Fibroblast of the conjunctiva (primary cell): ENCODE results near the gene RNF7.
"Not testable (repeated sequence)": the region's sequence is repeated elsewhere in the genome, so short reads cannot be mapped to it uniquely, and the experiment has no call there.

Experiments
- DNase-seq: peaks from one replicate; pipeline ENCODE4 v3.0.0-alpha.2; 2010; ENCODE audit warnings: low read depth

RNF7 gene

GRCh38 chr3:141738022-141738890 lies at the start of gene RNF7:
Gene RNF7, plus strand, starts transcription at chr3:141738298. Its CDS starts 44 bp downstream, at chr3:141738342.
- DNase-seq = peak; percentile 94

DNA sequence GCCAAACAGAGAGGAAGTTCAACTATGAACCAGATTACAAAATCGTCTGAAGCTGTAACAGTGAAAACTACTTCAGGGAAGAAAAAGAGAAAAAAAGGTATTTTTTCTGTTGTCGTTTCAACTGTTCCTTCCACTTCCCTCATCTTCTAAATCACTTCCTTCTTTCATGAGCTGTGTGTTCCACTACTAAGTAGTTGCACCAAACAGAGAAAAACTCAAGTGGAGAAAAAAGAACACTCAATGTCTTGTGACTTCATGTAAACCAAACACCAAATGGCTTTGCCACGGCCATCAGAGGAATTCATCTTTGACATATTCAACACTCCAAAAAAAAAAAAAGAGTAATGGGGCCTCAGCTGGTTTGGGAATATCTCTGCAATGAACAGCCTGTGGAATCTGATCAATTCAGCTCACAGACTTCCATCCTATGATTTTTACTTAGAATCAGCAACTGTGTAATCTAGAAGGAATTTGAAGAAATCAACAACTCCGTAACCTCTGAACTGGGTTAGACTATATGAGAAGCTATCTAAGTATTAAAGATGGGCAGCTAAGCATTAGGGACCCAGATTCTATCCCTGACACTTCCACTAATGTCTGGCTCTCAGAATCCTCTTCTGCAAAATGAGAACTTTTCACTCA lies 47.5 kb upstream of the RNF7 start:
- DNase-seq = no peak

- DNase-seq = not testable (repeated sequence)
These were observed 46.6 kb upstream of the RNF7 start for GRCh38 chr3:141691471-141691870.

DNA sequence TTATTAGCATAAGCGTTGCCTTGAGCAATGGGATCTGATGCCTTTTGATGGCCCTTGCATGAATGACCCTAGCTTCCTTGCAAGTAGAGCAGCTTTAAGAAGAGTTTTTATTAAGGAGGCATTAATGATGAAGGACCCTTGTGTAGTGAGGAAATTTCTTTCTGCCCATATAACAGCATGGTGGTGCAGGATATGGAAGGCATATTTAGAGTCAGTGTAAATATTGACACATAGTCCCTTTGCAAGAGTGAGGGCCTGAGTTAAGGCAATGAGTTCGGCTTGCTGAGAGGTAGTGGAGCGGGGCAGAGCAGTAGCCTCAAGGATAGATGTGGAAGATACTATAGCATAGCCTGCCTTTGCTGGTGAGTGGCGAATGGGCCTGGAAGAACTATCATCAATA lies 45.1 kb upstream of the RNF7 start:
- DNase-seq = not testable (repeated sequence)

- DNase-seq = no peak
These were observed 38.8 kb upstream of the RNF7 start for GRCh38 chr3:141699324-141699723.

GRCh38 chr3:141699897-141700296 lies 38.2 kb upstream of the RNF7 start:
- no peak for DNase-seq

GRCh38 chr3:141703367-141703766 lies 34.7 kb upstream of the RNF7 start:
- not testable (repeated sequence) for DNase-seq

GRCh38 chr3:141707741-141708203 lies 30.3 kb upstream of the RNF7 start:
- no peak for DNase-seq

DNA sequence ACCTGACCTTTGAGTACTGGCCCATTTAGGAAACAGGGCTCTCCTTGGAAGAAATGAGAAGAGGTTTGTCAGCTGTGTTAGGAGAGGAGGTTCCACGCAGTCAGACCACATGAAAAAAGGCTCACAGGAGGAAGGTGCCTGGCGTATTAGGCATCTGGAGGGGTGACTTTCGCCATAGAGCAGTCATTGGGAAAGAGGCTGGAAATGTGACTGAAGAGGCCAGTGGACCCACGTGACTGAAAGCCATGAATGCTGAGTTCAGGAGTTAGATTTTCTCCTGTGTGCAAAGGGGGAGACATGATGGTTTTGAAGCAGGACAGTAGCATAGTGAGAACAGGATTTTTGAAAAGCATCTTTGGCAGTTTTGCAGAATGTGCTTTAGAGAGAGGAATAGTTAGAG lies 29.7 kb upstream of the RNF7 start:
- DNase-seq = no peak

GRCh38 chr3:141709126-141709770 lies 28.9 kb upstream of the RNF7 start:
- DNase-seq = no peak

DNA sequence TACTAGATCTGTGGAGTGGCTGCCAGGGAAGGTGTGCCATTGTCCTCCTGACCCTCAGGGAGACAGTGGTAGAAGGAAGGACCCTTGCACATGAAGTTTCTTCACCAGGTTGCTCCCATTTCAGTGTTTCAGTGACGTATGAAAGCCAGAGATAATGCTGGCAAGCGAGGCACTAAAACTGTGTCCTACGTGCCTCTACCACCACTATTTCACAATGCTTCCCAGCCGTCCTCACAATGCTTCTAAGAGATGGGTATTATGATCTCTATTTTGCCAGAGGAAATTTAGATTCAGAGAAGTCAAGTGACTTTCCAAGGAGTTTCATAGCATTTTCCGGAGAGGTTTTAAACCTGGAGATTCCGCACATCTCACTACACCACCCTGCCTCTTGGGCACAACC lies 28.0 kb upstream of the RNF7 start:
- DNase-seq = no peak

DNA sequence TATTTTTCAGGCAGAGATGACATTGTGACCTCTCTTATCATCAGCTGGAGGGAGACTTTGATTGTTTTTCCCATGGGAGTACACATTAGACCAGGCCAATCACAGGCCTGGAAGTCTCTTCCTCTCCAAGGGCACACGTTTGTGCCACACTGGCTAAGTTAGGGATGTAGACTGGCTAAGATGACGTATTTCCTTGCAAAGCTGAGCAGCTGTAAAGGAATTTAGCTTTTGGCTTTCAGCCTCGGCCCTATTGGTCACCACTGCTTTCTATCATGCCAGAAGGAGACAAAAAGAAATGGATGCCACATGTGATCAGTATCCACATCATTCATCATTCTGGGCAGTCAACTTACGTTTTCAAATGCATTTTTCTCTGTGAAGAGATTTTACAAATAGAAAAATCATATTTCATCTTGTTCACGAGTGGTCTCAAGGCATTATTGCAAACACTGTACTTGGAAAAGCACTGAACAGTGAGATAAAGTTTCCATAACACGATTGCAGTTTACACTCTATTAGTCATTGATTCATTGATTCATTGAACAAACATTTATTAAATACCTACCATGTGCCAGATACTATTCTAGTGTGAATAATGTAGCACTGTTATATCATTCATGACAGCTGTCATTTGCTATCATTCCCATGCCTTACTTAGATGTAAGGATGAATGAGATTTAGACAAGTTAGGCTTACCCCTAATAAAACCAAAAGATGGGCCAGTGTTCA lies 27.0 kb upstream of the RNF7 start:
- DNase-seq = peak; percentile 61

DNA sequence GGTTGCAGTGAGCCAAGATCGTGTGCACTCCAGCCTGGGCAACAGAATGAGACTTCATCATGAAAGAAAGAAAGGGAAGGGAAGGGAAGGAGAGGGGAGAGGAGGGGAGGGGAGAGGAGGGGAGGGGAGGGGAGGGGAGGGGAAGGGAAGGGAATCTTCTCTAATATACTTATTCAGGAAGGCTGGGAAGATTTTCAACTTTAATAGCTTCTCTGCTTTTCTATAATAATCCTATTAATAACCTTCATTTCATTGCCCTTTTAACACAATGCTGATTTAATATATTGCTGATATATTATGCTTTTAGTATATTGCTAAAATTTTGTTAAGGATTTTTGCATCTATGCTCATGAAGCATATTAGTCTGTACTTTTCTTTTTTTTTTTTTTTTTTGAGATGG lies 23.4 kb upstream of the RNF7 start:
- DNase-seq = no peak

GRCh38 chr3:141722081-141722480 lies 16.0 kb upstream of the RNF7 start:
- DNase-seq = no peak

DNA sequence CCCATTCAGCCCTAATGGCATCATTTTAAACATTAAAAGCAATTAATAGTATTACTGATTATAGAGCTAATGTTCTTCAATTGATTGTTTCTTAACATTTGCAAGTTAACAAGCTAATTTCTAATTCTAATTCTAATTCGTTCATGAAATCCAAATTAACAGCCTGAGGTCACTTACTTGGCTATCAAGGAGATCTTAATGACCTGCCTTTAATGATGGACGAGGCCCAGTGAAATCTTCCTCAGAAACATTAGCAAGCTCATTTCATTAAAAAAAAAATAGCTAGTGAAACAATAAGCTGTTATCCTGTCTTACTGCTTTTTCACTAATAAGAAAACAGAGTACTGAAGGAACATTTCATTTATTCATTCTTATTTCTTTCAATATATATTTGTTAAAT lies 15.4 kb upstream of the RNF7 start:
- no peak for DNase-seq

DNA sequence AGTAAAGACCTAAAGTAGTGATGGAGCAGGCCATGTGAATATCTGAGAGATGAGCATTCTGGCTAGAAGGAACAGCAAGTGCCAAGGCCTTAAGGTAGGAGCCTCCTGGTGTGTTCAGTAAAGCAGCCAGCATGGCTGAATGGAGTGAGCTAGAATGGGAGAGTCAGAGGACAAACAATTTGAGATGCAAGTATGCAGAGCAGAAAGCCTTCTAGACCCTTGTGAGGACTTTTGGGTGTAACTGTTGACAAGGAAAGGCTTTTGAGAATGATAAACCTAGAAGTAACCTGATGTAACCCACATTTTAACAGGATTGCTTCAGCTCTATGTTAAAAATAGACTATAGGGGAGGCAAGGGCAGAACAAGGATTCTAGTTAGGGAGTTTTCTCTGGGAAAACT lies 14.8 kb upstream of the RNF7 start:
- no peak for DNase-seq

DNA sequence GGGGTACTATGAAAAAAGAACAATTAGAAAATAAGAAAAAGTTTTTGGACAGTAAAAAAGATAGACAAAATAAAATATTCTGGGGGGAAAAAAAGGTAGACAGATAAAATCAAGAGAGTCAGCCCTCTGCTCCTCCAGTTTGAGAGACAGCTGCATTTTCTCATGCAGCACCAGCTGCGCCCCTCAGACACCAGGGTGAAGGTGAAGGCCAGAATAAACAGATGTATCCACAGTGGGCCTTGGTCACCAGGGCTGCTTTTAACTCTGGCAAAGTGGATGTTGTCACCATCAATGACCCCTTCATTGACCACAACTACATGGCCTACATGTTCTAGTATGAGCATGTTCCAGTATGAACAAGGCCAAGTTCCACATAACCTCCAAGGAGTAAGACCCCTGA lies 13.9 kb upstream of the RNF7 start:
- DNase-seq = no peak

GRCh38 chr3:141725036-141725435 lies 13.1 kb upstream of the RNF7 start:
- DNase-seq = no peak

DNA sequence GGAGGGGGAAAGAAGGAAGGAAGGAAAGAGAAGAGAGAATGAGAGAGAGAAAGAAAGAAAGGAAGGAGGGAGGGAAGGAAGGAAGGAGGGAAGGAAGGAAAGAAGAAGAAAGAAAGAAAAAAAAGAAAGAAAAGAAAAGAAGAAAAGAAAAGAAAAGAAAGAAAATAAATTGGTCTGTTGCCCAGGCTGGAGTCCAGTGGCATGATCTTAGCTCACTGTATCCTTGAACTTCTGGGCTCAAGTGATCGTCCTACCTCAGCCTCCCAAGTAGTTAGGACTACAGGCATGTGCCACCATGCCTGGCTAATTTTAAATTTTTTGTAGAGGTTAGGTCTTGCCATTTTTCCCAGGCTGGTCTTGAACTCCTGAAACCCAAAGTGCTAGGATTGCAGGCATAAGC lies 11.6 kb upstream of the RNF7 start:
- DNase-seq = no peak

- DNase-seq = no peak
These were observed 9.7 kb upstream of the RNF7 start for GRCh38 chr3:141728355-141728892.

GRCh38 chr3:141729240-141729639 lies 8.9 kb upstream of the RNF7 start:
- no peak for DNase-seq

DNA sequence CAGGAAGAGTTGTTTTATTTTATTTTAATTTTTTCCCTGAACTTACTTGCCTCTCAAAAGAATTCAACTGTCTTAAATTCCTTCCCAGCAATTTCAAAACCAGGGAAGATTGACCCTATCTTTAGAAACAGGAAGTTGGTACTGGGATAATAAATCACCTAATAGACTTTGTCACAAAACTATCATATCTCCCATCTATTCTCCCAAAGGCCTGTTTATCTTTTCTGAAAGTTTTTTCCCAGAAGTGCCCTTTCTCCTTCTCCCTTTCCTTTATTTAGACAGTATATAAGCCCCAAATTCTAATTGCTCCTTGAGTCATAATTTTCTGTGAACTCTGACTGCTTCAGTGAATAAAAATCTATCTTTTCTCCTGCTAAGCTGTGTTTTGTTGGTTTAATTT lies 2.9 kb upstream of the RNF7 start:
- DNase-seq = no peak
